HPDE6-E6E7 (cell line): ENCODE measurements around the gene TCF7L1.

ENCODE experiments used
- DNase-seq: peaks from one replicate; pipeline ENCODE4 v3.0.0; 2011; ENCODE audit warnings: missing footprints; ENCODE audit errors: extremely low spot score

TCF7L1 gene

GRCh38 chr2:85226783-85227182 is 93.6 kb downstream of the TCF7L1 start:
- no peak for DNase-seq

DNA sequence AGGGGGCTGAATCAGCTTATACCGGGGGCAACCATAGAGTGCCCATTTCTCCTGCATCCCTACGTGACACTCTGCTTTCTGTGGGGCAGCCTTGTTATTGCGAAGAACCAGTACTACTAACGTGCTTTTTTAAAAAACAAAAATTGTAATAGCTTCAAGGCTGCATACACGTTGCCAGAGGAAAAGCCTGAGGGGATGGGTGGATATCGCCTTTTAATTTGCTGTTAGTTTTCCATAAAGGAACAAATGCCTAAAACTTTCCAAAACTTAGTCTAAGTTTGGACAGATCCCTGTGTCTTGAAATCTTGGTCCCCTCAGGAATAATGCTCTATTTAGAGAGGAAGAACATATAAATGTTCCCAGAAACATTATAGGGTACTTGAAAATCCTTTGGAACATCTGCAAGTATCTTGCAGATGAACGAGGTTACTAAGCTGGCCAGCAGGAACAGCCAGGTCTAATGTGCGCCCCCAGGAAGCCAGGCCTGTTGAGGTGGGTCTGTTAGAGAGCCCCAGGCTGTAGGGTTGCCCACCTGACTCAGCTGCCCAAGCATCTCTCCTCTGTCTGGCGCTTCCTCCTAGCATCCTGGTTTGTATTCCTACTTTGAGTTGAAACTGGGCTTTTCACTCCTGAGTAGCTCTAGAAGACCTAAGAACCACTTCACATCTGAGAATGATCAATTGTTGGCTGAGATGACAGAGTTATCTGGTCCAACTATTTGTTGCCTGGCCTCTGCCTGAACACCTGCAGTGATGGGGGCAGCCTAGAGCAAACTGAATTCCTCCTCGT is 97.7 kb downstream of the TCF7L1 start:
- DNase-seq, result no peak

- DNase-seq, result no peak
Observed at GRCh38 chr2:85231468-85231805, 98.2 kb downstream of the TCF7L1 start.

GRCh38 chr2:85231952-85232351 is 98.8 kb downstream of the TCF7L1 start:
- no peak for DNase-seq

DNA sequence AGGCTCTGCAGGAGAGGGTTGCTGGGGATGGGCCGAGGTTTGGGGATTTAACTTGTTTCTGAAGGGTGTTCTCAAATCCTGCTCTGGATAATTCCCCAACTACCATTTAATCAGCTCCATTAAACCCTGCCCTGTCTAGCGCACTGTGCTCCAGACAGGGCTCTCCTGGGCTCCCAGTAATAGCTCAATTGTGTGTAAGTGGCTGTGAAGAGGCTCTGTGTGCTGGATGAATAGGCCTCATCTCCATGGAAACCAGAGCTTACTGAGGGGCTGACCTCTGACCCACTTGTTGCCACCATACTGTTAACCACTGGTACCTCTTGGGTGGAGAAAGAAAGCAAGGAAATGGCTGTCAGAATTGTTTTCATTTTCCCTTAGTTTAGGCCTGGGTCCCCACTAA is 101.7 kb downstream of the TCF7L1 start:
- no peak for DNase-seq

DNA sequence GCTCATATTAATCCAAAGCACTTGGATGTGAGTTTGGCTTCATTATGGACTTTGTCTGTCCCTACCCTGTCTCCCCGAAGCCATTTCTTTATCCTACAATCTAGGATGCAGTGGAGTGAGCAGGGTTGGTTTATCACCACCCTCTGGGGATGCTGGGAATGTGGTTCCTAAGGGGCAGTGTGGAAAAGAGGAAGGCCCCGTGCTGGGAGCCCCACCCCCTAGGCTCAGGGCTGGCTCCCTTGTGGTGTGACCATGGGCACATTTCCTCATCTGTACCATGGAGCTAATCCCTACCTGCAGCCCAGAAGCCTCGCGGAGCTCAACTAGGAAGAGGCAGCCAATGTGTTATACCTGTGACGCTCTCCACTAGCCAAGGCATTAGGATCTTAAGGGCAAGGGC is 102.1 kb downstream of the TCF7L1 start:
- no peak for DNase-seq

DNA sequence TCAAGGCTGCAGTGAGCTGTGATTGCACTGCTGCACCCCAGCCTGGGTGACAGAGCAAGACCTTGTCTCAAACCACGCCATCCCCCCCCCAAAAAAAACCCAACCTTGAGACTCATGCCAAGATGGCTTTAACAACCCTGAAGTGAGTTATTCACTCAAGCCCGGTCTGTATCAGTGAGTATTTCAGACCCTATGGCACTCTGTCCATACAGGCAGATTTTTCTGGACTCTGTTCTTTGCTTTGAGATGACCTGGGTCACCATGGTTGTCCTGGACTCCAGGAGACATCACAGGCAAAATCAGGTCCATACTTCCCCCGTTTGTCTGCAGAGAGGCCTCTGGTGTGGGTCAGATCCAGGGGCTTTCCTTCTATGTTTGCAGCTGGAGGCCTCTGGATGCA is 102.9 kb downstream of the TCF7L1 start:
- DNase-seq, result no peak

GRCh38 chr2:85237849-85238565 is 104.8 kb downstream of the TCF7L1 start:
- peak; percentile 89 for DNase-seq

- DNase-seq, result no peak
Observed at GRCh38 chr2:85238607-85239006, 105.4 kb downstream of the TCF7L1 start.

DNA sequence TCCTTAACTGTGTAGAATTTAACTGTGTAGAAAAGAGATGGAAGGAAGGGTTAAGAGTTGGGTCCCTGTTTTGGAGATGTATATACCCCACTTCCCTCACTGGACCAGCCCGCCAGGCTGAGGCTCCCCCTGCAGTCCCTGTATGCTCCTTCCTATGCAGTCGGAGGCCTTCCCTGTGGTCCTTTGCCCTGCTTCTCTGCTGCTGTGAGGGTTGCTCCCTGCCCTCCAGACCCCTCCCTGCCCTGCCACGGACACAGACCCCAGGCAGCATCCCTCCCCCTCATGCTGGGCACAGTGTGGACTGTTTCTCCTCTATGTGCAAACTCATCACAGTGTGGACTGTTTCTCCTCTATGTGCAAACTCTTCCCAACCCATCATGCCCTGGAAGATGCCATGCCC is 105.9 kb downstream of the TCF7L1 start:
- no peak for DNase-seq

DNA sequence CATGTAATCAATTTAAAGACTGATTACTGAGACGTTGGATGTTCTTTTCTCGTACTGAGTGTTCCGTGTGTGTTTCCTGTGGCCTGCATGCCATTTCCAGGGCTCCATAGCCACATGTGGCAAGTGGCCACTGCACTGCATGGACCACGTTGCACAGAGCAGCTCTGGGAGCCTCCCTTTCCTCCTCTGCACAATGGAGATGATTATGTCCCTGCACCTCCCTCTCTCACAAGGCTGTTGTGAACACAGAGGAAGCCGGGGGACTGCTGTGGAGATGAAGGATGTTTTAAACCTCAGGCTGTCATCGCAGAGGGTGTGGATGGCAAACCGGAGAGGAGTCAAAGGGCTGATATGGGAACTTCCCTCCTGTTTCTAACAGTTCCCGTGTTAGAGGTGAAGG is 106.9 kb downstream of the TCF7L1 start:
- no peak for DNase-seq

DNA sequence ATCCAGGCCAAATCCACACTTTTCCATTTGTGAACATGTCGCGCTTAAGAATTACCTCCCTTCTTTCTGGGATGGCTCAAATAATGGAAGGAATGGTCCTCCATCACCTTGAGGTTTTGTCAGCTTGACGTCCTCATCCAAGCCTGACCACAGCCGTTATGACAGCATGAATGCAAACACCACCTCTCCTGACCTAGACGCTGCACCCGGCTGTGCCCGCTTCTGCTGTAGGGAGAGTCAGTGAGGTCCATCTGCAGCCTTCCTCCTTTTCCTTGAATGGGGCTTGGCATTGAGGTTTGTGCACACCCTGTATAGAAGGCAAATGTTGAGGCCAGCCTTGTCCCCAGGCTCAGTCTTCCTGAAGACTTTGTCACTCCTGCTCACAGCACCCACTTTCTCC is 109.1 kb downstream of the TCF7L1 start:
- no peak for DNase-seq

DNA sequence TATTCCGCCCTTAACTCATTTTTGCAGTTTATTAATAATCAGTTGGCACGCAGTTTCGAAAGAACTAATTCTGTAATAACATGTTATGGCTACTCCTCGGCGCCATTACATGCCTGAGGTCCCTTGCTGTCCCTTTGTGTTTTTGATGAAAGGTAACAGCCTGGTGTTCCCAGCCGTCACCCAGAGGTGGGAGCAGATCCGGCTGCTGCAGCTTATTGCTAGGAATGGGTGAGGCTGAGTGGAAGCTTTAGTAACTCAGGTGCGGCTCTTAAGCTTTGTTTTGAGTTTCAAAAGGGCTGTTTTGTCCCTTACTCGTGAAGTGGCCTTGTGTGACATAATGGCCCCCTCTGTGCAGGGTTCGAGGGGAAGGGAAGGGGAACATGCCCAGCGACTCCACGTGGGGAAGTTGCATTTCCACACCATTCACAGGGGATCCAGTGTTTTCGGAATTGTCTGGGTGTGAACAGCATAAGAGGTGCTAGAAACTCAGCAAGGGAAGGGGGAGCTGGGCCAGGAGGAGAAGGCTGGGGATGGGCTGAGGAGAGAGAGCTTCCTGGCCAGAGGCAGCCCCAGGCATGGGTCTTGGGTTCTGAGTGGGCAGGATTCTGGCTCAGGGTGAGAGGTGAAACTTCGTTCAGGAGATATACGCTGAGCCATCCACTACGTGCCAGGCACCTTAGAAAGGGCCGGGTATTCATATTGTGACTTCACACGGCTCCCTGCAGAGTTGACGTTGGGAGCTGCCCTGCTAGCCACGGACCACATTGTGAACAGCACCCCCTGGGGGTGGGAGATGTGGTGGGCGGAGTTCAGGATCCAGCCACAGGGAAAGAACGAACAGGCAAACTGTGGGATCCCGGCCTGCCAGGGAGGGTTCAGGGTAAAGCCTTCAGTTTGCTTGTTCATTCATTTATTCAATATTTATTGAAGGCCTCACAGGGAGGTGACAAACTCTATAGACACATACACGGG is 110.2 kb downstream of the TCF7L1 start:
- no peak for DNase-seq

- no peak for DNase-seq
Observed at GRCh38 chr2:85244828-85245227, 111.6 kb downstream of the TCF7L1 start.

GRCh38 chr2:85245891-85246290 is 112.7 kb downstream of the TCF7L1 start:
- no peak for DNase-seq

DNA sequence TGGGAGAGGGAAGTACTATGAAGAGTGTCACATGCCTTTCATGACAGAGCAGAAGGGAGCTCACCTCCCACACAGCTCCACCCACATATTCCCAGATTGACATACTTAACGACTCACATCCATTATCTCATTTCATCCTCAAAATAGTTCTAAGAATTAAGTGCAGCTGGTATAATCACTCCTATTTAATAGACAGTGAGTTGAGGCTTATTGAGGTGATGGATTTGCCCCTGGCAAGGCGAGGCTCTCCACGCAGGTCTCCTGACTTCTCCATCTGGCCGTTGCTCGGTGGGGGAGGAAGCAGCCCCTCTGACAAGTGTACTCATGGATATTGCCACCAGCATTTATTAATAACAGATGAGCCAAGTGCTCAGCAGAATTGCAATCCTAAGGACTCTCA is 113.2 kb downstream of the TCF7L1 start:
- DNase-seq, result no peak

DNA sequence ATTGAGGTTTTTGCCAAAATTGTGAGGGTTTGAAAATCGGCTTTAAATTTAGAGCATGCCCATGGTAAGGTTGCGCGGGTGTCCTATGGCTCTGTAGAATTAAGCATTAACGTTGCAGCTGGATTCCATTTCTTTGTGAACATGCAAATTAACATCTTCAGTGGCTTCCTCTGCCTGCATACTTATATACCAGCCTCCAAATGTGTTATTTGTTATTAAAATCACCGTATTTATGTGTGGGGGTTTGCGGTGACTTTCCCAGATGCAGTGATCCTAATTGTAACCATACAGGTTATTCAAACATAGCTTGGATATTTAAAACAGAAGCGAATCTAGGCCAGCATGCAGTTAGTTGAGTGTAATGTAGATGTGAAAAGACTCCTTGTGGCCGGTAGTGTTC is 114.4 kb downstream of the TCF7L1 start:
- DNase-seq, result no peak

- DNase-seq, result no peak
Observed at GRCh38 chr2:85248773-85249509, 115.7 kb downstream of the TCF7L1 start.

GRCh38 chr2:85250045-85250444 is 116.9 kb downstream of the TCF7L1 start:
- DNase-seq, result no peak

GRCh38 chr2:85251070-85251616 is 118.0 kb downstream of the TCF7L1 start:
- DNase-seq, result no peak

DNA sequence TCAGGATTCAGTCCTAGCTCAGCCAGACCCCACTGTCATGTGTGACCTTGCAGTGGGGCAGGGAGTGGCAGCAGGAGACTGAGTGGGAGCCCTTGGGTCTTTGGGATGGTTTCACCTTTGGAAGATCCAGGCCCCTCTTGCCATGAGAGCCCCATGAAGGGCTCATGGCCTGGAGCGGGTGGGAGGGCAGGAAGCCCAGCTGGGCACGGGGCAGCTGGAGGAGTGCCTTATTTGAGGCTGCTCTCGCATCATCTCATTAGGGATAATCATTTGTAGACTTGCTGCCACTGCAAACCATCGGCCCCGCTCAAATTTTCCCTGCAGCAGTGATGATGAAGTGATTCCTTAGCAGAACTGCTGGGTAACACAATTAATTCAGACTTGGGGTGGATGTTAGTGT is 120.7 kb downstream of the TCF7L1 start:
- no peak for DNase-seq
